GM12892 (cell line): ENCODE data around the gene GAB3.
A peak's percentile ranks its signal among the peaks of the same experiment; 100 is the strongest.
"Not testable (repeated sequence)": the region's sequence is repeated elsewhere in the genome, so short reads cannot be mapped to it uniquely, and the experiment has no call there.

ENCODE experiments used
- DNase-seq: peaks from one replicate; pipeline ENCODE4 v3.0.0; 2011; ENCODE audit not compliant: insufficient read length
- FAIRE-seq: peaks from 2 replicates; lab custom pipeline; 2011; peaks lifted over from hg19 to GRCh38; lab: Jason Lieb, UNC
- POLR2A ChIP-seq: IDR thresholded peaks from 2 replicates; pipeline ENCODE4 v1.6.1; 2011; ENCODE audit warnings: low read depth, low read length, control low read depth
- POLR2AphosphoS5 ChIP-seq: IDR thresholded peaks from 2 replicates; pipeline ENCODE4 v1.6.1; 2011; ENCODE audit warnings: low read depth, low read length, control low read depth
- TAF1 ChIP-seq: IDR thresholded peaks from 2 replicates; pipeline ENCODE4 v1.6.1; 2011; ENCODE audit warnings: low read depth, mild to moderate bottlenecking, control low read depth, low read length, borderline replicate concordance

Gene GAB3

GRCh38 chrX:154649503-154650220 lies 101.2 kb downstream of the GAB3 start:
- FAIRE-seq = no peak
- no peak for TF ChIP-seq POLR2A
- no peak for TF ChIP-seq POLR2AphosphoS5
- TF ChIP-seq TAF1 = no peak
- DNase-seq = no peak

DNA sequence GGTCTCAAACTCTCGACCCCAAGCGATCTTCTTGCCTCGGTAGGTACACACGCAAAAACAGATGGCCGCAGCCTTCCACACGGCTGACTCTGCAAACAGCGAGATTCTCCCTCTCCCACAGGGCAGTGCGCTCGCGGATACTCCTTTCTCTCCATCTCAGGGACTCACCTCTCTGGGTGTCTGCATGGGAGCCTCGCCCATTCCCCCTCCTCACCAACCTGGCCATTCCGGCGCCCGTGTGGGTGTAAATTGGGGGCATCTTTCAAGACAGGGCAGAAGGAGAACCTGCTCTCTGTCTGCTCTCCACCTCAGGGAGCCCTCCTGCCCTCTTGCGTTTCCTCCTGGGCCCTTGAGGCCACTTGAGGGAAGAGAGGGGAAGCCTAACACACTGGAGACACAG lies 101.9 kb downstream of the GAB3 start:
- DNase-seq = no peak
- no peak for TF ChIP-seq TAF1
- TF ChIP-seq POLR2AphosphoS5 = no peak
- no peak for TF ChIP-seq POLR2A
- no peak for FAIRE-seq

DNA sequence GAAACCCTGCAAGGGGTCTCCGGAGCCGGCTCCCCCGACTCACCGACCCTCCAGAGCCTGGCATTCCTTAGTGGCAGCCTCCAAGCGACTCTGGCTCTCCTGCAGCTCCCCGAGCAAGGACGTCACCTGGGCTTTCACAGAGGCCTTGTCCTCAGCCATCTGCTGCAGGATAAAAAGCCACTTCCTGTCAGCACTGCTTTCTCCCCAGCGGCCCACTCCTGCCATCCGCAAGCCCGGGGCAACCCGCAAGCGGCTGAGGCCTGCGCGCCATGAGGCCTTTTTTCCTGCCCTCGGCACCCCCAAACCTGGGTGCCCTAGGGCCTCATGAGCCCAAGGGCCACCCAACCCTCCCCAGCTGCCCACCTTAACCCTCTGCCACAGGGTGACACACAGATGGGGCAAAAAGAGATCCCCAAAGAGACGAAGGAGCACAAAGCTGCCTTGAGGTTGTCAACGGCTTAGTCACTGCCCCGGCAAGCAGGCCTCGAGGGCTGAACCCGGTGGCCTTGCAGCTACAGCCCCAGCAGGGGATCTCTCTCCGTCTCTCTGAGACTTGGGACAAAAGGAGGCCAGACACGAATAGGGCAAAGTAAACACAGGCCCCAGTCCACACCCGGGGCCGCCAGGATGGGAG lies 105.0 kb downstream of the GAB3 start:
- DNase-seq = not testable (repeated sequence)
- FAIRE-seq = peak; percentile 38

GRCh38 chrX:154643708-154644107 lies 107.2 kb downstream of the GAB3 start:
- not testable (repeated sequence) for DNase-seq, FAIRE-seq

DNA sequence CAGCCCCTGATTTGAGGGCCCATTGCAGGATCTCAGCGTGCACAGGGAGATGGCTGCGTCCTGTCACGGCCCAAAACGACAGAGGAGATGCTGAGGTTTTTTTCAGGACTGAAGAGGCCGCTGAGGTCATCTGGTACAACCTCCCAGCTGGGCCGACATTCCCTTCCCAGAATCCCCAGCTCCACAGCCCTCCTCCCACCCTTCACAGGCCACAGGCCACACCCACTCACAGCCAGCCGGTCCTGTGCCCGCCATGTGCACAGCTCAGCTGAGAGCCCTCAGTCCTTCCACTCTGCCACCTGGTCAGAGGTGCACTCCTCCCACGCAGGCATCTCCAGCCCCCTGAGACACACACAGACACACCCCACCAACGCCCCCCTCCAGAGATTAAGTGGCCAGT lies 109.1 kb downstream of the GAB3 start:
- FAIRE-seq, DNase-seq: not testable (repeated sequence)

- not testable (repeated sequence) for DNase-seq
Observed at GRCh38 chrX:154633661-154634060, 117.2 kb downstream of the GAB3 start.

DNA sequence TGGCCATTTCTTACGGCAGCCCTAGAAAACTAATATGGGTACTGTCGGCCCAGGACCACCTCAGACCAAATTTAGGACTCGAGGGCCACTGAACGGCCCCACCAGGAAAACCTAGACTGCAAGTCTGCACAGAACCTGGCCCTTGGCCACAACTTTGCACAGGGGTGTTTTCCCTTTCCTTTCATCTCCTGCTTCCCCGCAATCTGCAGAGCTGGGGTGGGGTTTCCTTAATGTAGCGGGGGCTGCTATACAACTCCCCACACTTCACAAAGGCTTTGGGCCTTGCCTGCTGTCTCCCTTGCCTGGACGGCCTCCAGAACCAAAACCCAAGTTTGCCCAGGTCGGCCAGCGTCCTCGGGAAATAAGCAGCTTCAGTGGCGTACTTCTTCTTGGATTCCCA lies 119.9 kb downstream of the GAB3 start:
- not testable (repeated sequence) for DNase-seq, FAIRE-seq

More at GRCh38 chrX:154633661-154634060, 117.2 kb downstream of the GAB3 start:
- FAIRE-seq = not testable (repeated sequence)

GRCh38 chrX:154628960-154629359 lies 121.9 kb downstream of the GAB3 start:
- not testable (repeated sequence) for FAIRE-seq, DNase-seq
